Right lobe of liver (tissue), 4 donors: Measurements from ENCODE around the gene SUN1.

ENCODE experiments used
- CTCF ChIP-seq, 4 donors: fragments of 200-600 bp in 3 of 4; fragments of 450-650 bp in 1 of 4; IDR thresholded peaks; one replicate each; pipeline versions ENCODE4 v1.5.1 to v1.8.0; 2016 to 2022; ENCODE audit warnings: antibody characterized with exemption in 4 of 4, mild to moderate bottlenecking in 2 of 4
- POLR2A ChIP-seq: fragments of 450-650 bp; IDR thresholded peaks from one replicate; pipeline ENCODE4 v1.6.1; 2017; ENCODE audit warnings: antibody characterized with exemption, mild to moderate bottlenecking
- donor health status: DM: no; HTN: no; CAD: no.
- donor health status: DM: no; HTN: no; CAD: no.
- donor health status: DM: no; HTN: yes; CAD: no.

- TF ChIP-seq CTCF (IDR thresholded peaks at IDR 0.05) (no peak), POLR2A (no peak)
Observed at GRCh38 chr7:904847-905246, 72.6 kb downstream of the SUN1 start.
